ENCODE results near the gene SET. TPM values are rescaled to one million over a fixed set of nuclear protein-coding genes. Genes with fewer than 3 reads are reported as not detected.
A peak's percentile ranks its signal among the peaks of the same experiment; 100 is the strongest.

Gene SET
- total and polyA plus RNA-seq, 2 of the 13 experiments (the other 11 are each of a cell fraction or from before 2014, with no cell fraction given) = 94.2 to 611 TPM

DNA sequence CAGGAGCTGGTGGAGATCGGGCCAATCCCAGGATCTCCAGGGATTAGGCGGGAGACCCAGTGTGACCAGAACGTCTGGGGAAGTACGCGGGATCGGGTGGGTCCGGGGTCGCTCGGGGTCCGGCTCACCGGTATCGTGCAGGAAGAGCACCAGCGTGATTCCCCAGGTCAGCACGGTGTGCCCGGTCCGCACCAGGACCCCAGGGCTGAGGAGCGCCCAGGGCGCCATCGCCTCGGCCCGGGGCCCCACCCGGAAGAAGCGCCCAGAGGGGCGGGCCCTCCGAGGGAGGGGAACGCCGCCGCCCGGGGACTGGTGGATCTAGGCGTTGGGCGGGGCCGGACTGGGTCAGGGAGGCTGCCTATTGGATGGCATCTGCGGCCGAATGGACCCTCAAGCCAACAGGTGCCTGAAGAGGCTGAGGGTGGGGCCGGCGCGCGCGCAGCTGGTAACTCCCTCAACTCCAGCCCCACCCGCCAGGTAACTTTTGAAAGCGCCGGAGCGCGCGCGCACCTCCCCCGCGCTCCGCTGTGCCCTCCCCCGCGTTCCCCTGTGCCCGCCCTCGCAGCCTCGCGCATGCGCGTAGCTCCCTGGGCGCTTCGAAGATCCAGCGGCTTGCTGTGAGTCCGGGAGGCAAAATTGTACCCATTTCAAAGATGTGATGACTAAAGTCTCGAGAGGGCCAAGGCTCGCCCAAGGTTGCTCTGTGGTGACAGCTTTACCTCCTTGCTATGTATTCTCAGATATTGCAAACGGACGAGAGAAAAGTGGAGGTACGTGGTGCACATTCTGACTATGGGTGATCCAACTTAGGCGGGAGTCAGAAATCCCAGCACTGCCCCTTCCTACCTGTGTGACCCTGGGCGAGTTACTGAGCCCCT, 35.1 kb downstream of the SET start, which contains the start of gene ZDHHC12 (continued):
- TF ChIP-seq, protein P1, sequence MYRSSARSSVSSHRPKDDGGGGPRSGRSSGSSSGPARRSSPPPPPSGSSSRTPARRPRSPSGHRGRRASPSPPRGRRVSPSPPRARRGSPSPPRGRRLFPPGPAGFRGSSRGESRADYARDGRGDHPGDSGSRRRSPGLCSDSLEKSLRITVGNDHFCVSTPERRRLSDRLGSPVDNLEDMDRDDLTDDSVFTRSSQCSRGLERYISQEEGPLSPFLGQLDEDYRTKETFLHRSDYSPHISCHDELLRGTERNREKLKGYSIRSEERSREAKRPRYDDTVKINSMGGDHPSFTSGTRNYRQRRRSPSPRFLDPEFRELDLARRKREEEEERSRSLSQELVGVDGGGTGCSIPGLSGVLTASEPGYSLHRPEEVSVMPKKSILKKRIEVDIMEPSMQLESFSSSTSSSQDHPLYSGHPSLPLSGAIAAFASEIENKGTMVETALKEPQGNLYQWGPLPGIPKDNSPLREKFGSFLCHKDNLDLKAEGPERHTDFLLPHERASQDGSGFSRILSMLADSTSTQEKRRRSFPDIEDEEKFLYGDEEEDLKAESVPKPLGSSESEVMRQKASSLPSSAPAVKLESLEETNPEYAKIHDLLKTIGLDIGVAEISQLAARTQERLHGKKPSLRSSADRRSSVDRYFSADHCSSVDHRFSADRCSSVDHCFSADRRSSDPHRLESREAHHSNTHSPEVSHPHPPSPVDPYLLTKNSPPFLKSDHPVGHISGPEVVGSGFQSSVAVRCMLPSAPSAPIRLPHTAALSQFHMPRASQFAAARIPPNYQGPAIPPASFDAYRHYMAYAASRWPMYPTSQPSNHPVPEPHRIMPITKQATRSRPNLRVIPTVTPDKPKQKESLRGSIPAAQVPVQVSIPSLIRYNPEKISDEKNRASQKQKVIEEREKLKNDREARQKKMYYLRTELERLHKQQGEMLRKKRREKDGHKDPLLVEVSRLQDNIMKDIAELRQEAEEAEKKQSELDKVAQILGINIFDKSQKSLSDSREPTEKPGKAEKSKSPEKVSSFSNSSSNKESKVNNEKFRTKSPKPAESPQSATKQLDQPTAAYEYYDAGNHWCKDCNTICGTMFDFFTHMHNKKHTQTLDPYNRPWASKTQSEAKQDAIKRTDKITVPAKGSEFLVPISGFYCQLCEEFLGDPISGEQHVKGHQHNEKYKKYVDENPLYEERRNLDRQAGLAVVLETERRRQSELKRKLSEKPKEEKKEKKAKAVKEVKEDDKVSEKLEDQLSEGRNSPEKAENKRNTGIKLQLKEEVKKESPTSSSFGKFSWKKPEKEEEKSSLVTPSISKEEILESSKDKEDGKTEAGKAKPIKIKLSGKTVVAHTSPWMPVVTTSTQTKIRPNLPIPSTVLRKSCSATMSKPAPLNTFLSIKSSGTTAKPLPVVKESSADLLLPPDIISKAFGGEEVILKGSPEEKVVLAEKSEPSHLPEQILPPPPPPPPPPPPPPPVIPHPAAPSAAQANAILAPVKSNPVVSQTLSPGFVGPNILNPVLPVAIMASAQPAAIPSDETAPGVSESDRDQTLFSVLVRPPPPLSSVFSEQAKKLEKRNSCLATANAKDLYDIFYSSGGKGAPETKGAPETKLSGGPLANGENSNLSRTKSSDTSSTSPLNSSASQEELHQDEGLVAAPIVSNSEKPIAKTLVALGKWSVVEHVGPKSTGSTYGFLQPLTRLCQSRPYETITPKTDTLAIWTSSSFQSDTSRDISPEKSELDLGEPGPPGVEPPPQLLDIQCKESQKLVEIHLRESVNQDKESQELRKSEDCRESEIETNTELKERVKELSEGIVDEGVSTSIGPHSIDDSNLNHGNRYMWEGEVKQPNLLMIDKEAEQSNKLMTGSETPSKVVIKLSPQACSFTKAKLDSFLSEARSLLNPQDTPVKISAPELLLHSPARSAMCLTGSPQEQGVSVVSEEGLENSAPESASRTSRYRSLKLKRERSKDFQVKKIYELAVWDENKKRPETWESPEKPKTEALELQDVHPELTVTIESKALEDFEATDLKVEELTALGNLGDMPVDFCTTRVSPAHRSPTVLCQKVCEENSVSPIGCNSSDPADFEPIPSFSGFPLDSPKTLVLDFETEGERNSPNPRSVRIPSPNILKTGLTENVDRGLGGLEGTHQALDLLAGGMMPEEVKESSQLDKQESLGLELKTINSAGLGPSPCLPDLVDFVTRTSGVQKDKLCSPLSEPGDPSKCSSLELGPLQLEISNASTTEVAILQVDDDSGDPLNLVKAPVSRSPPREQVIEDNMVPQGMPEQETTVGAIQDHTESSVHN (CRISPR knock-in tag; IDR thresholded peaks at IDR 0.05) = no peak
- no peak for TF ChIP-seq ZFP36 (IDR thresholded peaks at IDR 0.05; ENCODE audit: borderline replicate concordance, low read depth, low read length, partially characterized antibody)
- TF ChIP-seq TARDBP (CRISPR knock-in tag; IDR thresholded peaks at IDR 0.05) = 0 out of 2 replicates have a peak, but pooled peaks have one; percentile 50
- peak; percentile 90 for TF ChIP-seq KAT8 (CRISPR knock-in tag; IDR thresholded peaks at IDR 0.05)
- TF ChIP-seq ZNF484 (CRISPR knock-in tag; IDR thresholded peaks at IDR 0.05; ENCODE audit: borderline replicate concordance, low read depth) = no peak
- no peak for TF ChIP-seq ZNF101 (CRISPR knock-in tag; IDR thresholded peaks at IDR 0.05; ENCODE audit: borderline replicate concordance, low read depth)
- TF ChIP-seq RBFOX2 (IDR thresholded peaks at IDR 0.05; ENCODE audit: low read depth, low read length) = peak; percentile 92
- TF ChIP-seq, protein P2, sequence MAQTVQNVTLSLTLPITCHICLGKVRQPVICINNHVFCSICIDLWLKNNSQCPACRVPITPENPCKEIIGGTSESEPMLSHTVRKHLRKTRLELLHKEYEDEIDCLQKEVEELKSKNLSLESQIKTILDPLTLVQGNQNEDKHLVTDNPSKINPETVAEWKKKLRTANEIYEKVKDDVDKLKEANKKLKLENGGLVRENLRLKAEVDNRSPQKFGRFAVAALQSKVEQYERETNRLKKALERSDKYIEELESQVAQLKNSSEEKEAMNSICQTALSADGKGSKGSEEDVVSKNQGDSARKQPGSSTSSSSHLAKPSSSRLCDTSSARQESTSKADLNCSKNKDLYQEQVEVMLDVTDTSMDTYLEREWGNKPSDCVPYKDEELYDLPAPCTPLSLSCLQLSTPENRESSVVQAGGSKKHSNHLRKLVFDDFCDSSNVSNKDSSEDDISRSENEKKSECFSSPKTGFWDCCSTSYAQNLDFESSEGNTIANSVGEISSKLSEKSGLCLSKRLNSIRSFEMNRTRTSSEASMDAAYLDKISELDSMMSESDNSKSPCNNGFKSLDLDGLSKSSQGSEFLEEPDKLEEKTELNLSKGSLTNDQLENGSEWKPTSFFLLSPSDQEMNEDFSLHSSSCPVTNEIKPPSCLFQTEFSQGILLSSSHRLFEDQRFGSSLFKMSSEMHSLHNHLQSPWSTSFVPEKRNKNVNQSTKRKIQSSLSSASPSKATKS (CRISPR knock-in tag; IDR thresholded peaks at IDR 0.05) = no peak
- 0 out of 2 replicates have a peak, but pooled peaks have one; percentile 11 for TF ChIP-seq HNF4A (CRISPR knock-in tag; IDR thresholded peaks at IDR 0.05)
- no peak for TF ChIP-seq KLF9 (CRISPR knock-in tag; IDR thresholded peaks at IDR 0.05; ENCODE audit: low read depth)
- TF ChIP-seq ZSCAN5A (CRISPR knock-in tag; IDR thresholded peaks at IDR 0.05; ENCODE audit: borderline replicate concordance) = no peak; the same call in 1 of the 2 replicates
- TF ChIP-seq KDM5A (IDR thresholded peaks at IDR 0.05; ENCODE audit: borderline replicate concordance, low read length) = no peak; the same call in 1 of the 2 replicates
- TF ChIP-seq TCF12 (IDR thresholded peaks at IDR 0.05) = no peak
- no peak for TF ChIP-seq TCF12 (CRISPR knock-in tag; IDR thresholded peaks at IDR 0.05)
- TF ChIP-seq NCOA2 (CRISPR knock-in tag; IDR thresholded peaks at IDR 0.05) = no peak
- TF ChIP-seq REL (CRISPR knock-in tag; conservative IDR thresholded peaks at IDR 0.05) = 0 out of 2 replicates have a peak, but pooled peaks have one; percentile 33
- no peak for TF ChIP-seq ZNF576 (CRISPR knock-in tag; IDR thresholded peaks at IDR 0.05)
